ENCODE data around the gene ELP6.

Gene ELP6

GRCh38 chr3:47513125-47513929 lies at the start of gene ELP6:
TSS of gene ELP6 (minus strand) at chr3:47513712. CDS start at chr3:47513590, 122 bp downstream.
- Histone ChIP-seq H3K27me3 (ENCODE audit: low read depth) (no peaks in the 10 kb centered on the region), H3K4me1 (peaks cover 14% of the 10 kb centered on the region), H3K9me3 (no peaks in the 10 kb centered on the region), H3K4me3 (peak within 1 kb of the TSS; percentile 64), H3K36me3 (replicated peaks) (peaks cover 25% of the 10 kb centered on the region)
- in situ Hi-C loops (cut with MboI; ENCODE audit: low sequenced_read_pairs): no loop called here
- peak; percentile 93 to 98 for DNase-seq (ENCODE audit: low spot score in 2 of 2)

GRCh38 chr3:47556351-47556750 lies 42.8 kb upstream of the ELP6 start:
- Histone ChIP-seq H3K9me3 (no peaks in the 10 kb centered on the region), H3K4me3 (no peak overlapping the region), H3K4me1 (no peaks in the 10 kb centered on the region), H3K36me3 (replicated peaks) (no peaks in the 10 kb centered on the region), H3K27me3 (ENCODE audit: low read depth) (no peaks in the 10 kb centered on the region)
- in situ Hi-C loops (cut with MboI; ENCODE audit: low sequenced_read_pairs): no loop called here
- no peak for DNase-seq (ENCODE audit: low spot score in 2 of 2)

- no peaks in the 10 kb centered on the region for H3K9me3 ChIP-seq
- H3K4me1 ChIP-seq: no peaks in the 10 kb centered on the region
- no peaks in the 10 kb centered on the region for H3K36me3 ChIP-seq (replicated peaks)
- DNase-seq (ENCODE audit: low spot score in 2 of 2): no peak
- H3K4me3 ChIP-seq: no peak overlapping the region
- in situ Hi-C loops (cut with MboI; ENCODE audit: low sequenced_read_pairs): no loop called here
- no peaks in the 10 kb centered on the region for H3K27me3 ChIP-seq (ENCODE audit: low read depth)
These were observed 40.8 kb upstream of the ELP6 start for GRCh38 chr3:47554335-47554734.

GRCh38 chr3:47553407-47553806 lies 39.9 kb upstream of the ELP6 start:
- H3K27me3 ChIP-seq (ENCODE audit: low read depth): no peaks in the 10 kb centered on the region
- no peaks in the 10 kb centered on the region for H3K4me1 ChIP-seq
- H3K36me3 ChIP-seq (replicated peaks): no peaks in the 10 kb centered on the region
- in situ Hi-C loops (cut with MboI; ENCODE audit: low sequenced_read_pairs): no loop called here
- H3K4me3 ChIP-seq: no peak overlapping the region
- H3K9me3 ChIP-seq: no peaks in the 10 kb centered on the region
- DNase-seq (ENCODE audit: low spot score in 2 of 2): no peak

- H3K27me3 ChIP-seq (ENCODE audit: low read depth): peaks cover 5% of the 10 kb centered on the region
- H3K4me1 ChIP-seq: no peaks in the 10 kb centered on the region
- in situ Hi-C loops (cut with MboI; ENCODE audit: low sequenced_read_pairs): no loop called here
- H3K4me3 ChIP-seq: no peak overlapping the region
- no peaks in the 10 kb centered on the region for H3K9me3 ChIP-seq
- no peak for DNase-seq (ENCODE audit: low spot score in 2 of 2)
- H3K36me3 ChIP-seq (replicated peaks): no peaks in the 10 kb centered on the region
These were observed 29.1 kb upstream of the ELP6 start for GRCh38 chr3:47542471-47543173.

- in situ Hi-C loops (cut with MboI; ENCODE audit: low sequenced_read_pairs): no loop called here
These were observed 28.1 kb upstream of the ELP6 start for GRCh38 chr3:47541583-47542108.

GRCh38 chr3:47540281-47540680 lies 26.8 kb upstream of the ELP6 start:
- Histone ChIP-seq H3K27me3 (ENCODE audit: low read depth) (peaks cover under 1% of the 10 kb centered on the region; the same call in 1 of the 2 replicates), H3K36me3 (replicated peaks) (no peaks in the 10 kb centered on the region), H3K4me1 (no peaks in the 10 kb centered on the region), H3K9me3 (no peaks in the 10 kb centered on the region), H3K4me3 (no peak overlapping the region)
- in situ Hi-C loops (cut with MboI; ENCODE audit: low sequenced_read_pairs): no loop called here
- DNase-seq (ENCODE audit: low spot score in 2 of 2): no peak

More at GRCh38 chr3:47541583-47542108, 28.1 kb upstream of the ELP6 start:
- Histone ChIP-seq H3K27me3 (ENCODE audit: low read depth) (peaks cover 3% of the 10 kb centered on the region; the same call in 1 of the 2 replicates), H3K4me1 (no peaks in the 10 kb centered on the region), H3K4me3 (no peak overlapping the region), H3K9me3 (no peaks in the 10 kb centered on the region), H3K36me3 (replicated peaks) (no peaks in the 10 kb centered on the region)
- no peak for DNase-seq (ENCODE audit: low spot score in 2 of 2)

GRCh38 chr3:47536967-47537366 lies 23.5 kb upstream of the ELP6 start:
- no peak for DNase-seq (ENCODE audit: low spot score in 2 of 2)
- in situ Hi-C loops (cut with MboI; ENCODE audit: low sequenced_read_pairs): no loop called here
- Histone ChIP-seq H3K27me3 (ENCODE audit: low read depth) (no peaks in the 10 kb centered on the region), H3K4me3 (no peak overlapping the region), H3K9me3 (no peaks in the 10 kb centered on the region), H3K36me3 (replicated peaks) (no peaks in the 10 kb centered on the region), H3K4me1 (no peaks in the 10 kb centered on the region)

- H3K36me3 ChIP-seq (replicated peaks): no peaks in the 10 kb centered on the region
- H3K27me3 ChIP-seq (ENCODE audit: low read depth): no peaks in the 10 kb centered on the region
- no peak overlapping the region for H3K4me3 ChIP-seq
- no peaks in the 10 kb centered on the region for H3K4me1 ChIP-seq
- no peak for DNase-seq (ENCODE audit: low spot score in 2 of 2)
- H3K9me3 ChIP-seq: no peaks in the 10 kb centered on the region
- in situ Hi-C loops (cut with MboI; ENCODE audit: low sequenced_read_pairs): no loop called here
These were observed 22.8 kb upstream of the ELP6 start for GRCh38 chr3:47536221-47536891.

GRCh38 chr3:47533996-47534454 lies 20.5 kb upstream of the ELP6 start:
- in situ Hi-C loops (cut with MboI; ENCODE audit: low sequenced_read_pairs): no loop called here
- H3K27me3 ChIP-seq (ENCODE audit: low read depth): no peaks in the 10 kb centered on the region

GRCh38 chr3:47533481-47533880 lies 20.0 kb upstream of the ELP6 start:
- no peaks in the 10 kb centered on the region for H3K4me1 ChIP-seq
- no peaks in the 10 kb centered on the region for H3K27me3 ChIP-seq (ENCODE audit: low read depth)
- DNase-seq (ENCODE audit: low spot score in 2 of 2): no peak
- H3K4me3 ChIP-seq: no peak overlapping the region
- no peaks in the 10 kb centered on the region for H3K9me3 ChIP-seq
- H3K36me3 ChIP-seq (replicated peaks): no peaks in the 10 kb centered on the region
- in situ Hi-C loops (cut with MboI; ENCODE audit: low sequenced_read_pairs): no loop called here

More at GRCh38 chr3:47533996-47534454, 20.5 kb upstream of the ELP6 start:
- no peak for DNase-seq (ENCODE audit: low spot score in 2 of 2)
- Histone ChIP-seq H3K36me3 (replicated peaks) (no peaks in the 10 kb centered on the region), H3K4me1 (no peaks in the 10 kb centered on the region), H3K4me3 (no peak overlapping the region), H3K9me3 (no peaks in the 10 kb centered on the region)

- Histone ChIP-seq H3K4me3 (no peak overlapping the region), H3K36me3 (replicated peaks) (no peaks in the 10 kb centered on the region), H3K9me3 (no peaks in the 10 kb centered on the region; the same call in 1 of the 2 replicates), H3K4me1 (no peaks in the 10 kb centered on the region), H3K27me3 (ENCODE audit: low read depth) (no peaks in the 10 kb centered on the region)
- DNase-seq (ENCODE audit: low spot score in 2 of 2): peak in 1 of 2 experiments; percentile 34
- in situ Hi-C loops (cut with MboI; ENCODE audit: low sequenced_read_pairs): no loop called here
These were observed 14.6 kb upstream of the ELP6 start for GRCh38 chr3:47527952-47528725.

GRCh38 chr3:47525617-47526016 lies 12.1 kb upstream of the ELP6 start:
- no peak for DNase-seq (ENCODE audit: low spot score in 2 of 2)
- Histone ChIP-seq H3K36me3 (replicated peaks) (no peaks in the 10 kb centered on the region), H3K4me1 (peaks cover 11% of the 10 kb centered on the region), H3K27me3 (ENCODE audit: low read depth) (no peaks in the 10 kb centered on the region), H3K9me3 (no peaks in the 10 kb centered on the region; the same call in 1 of the 2 replicates), H3K4me3 (no peak overlapping the region)
- in situ Hi-C loops (cut with MboI; ENCODE audit: low sequenced_read_pairs): no loop called here

Measured in HAP-1 (cell line).